ENCODE data around the gene PLA2G4A.

Gene PLA2G4A

GRCh38 chr1:186831168-186831567 lies 2.4 kb downstream of the PLA2G4A start:
- DNase-seq: no peak

DNA sequence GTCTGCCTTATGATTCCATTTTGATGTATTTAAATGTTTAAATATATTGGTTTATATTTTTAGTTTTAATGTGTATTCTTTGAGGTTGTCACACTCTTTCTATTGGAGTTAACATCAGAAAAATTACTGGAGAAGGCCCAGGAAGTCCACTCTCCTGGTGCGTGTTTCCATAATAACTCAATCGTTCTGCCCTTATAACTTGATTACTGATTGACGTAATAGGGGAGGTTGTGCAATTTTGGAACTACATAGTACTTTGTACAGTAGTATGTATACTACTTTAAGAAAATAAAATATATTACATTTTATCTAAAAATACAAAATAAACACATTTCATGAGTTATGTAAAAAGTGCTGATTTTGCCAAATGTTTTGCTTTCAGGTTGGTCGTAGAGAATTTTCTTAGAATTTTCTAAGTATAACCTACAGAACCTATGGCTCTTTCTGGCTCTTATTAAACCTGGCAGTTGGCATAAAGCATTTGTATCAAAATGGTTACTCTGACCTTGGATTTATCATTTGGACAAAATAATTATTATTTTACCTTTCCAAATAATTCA lies 5.7 kb downstream of the PLA2G4A start:
- DNase-seq: no peak

GRCh38 chr1:186835448-186835847 lies 6.7 kb downstream of the PLA2G4A start:
- no peak for DNase-seq

DNA sequence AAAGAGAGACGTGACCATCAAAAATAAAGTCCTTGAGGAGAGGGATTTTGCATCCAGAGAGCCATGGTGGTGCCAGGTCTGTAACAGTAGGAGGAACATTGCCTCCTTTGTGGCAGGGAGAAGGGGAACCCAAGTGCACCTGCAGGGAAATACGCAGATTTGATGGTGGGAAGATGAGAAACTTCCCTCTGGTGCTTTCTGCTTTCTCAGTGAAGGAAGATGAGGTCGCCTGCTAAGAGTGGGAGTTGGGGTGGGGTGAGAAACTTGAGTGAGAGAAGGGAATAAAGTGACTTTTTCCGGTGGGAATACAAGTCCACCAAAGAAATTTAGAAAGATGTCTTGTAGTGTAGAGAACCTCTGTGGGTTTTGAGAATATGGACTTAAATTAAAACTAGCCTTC lies 9.1 kb downstream of the PLA2G4A start:
- no peak for DNase-seq

DNA sequence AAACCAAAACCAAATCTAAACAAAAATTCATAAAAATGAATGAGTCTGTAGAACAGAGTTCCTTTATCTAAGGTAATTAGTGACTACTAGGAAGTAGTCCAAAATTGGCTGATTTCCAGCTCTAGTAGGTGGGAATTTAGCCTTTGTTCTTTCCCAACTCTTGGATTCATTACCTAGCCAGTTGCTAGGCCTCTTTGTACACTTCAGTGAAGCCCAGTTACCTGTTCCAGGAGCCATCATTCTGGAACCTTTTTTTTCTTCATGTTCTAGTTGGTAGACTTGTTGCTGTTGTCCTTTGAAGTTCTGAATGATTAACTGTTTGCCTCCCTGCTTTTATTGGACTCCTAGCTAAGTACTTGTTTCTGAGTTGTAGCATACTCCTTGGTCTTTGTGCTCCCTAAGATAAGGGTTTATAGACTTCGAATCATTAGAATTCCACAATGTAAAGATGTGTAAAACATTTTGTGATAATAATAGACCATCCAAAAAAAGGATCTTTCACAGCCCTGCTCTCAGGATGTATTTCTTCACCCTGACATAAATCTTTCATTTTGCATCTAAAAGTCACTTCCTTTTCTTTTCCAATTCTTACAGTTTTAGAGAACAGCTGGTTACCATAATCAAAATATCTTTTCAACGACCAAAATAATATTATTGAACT lies 9.8 kb downstream of the PLA2G4A start:
- no peak for DNase-seq

DNA sequence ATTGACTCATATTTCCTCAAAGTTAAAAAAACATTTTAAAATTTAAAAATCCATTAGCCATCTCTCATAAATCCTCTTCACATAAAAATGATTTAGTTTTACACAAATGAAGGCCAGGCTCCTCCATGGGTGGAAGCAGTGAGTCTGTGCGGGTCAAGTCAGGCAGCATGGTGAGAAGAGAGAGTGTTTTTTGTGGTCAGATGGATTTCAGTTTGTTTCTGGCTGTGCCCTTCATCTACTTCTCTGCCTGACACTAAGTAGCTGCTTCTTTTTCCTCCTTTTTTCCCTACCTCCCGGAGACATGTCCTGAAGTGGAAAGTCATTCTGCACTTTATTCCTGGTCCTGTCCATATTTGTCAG lies 10.3 kb downstream of the PLA2G4A start:
- DNase-seq: no peak

DNA sequence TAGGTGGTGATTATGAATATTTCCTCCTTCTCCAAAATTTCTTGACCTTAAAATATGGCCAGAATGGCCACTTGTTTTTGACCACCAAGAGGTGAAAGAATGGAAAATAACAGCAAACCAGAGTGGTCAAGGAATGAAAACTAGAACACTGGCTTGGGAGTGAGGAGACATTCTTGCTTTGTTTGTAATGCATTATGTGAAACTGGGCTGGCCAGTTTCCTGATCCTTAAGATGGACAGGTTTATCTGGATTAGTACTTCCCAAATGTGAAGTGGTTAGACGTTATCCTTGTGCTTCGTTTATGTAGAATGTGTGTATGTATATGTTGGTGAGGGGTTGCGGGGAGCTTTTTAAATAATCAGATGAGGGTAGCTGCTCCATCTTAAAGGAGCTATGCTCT lies 12.8 kb downstream of the PLA2G4A start:
- DNase-seq: no peak

GRCh38 chr1:186842547-186842946 lies 13.8 kb downstream of the PLA2G4A start:
- DNase-seq: no peak

DNA sequence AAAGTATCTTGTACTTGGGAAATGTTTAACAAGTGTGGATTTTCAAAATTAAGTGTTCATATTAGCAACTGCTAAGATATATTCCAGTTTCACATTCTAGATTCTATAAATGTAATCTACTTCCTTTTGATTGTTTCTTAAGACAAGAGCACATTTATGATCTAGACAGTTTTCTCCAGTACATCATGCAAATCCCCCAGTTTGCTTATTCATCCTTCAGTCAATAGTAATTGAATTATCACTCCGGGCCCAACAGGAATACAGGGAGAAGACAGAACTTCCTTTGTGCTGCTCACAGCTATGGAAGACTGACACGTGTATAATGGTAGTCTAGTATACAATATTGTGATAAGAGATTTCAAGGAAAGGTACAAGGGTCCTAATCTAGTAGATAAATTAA lies 14.5 kb downstream of the PLA2G4A start:
- DNase-seq: no peak

GRCh38 chr1:186843931-186844330 lies 15.2 kb downstream of the PLA2G4A start:
- DNase-seq: no peak

GRCh38 chr1:186845576-186846210 lies 16.9 kb downstream of the PLA2G4A start:
- DNase-seq: no peak

GRCh38 chr1:186848509-186849130 lies 19.9 kb downstream of the PLA2G4A start:
- DNase-seq: no peak

- DNase-seq: peak in 2 of 56 donors; percentile 7 to 41
These were observed 20.5 kb downstream of the PLA2G4A start for GRCh38 chr1:186849271-186849671.

- DNase-seq: no peak
These were observed 21.1 kb downstream of the PLA2G4A start for GRCh38 chr1:186849826-186850225.

GRCh38 chr1:186854102-186854501 lies 25.4 kb downstream of the PLA2G4A start:
- no peak for DNase-seq

DNA sequence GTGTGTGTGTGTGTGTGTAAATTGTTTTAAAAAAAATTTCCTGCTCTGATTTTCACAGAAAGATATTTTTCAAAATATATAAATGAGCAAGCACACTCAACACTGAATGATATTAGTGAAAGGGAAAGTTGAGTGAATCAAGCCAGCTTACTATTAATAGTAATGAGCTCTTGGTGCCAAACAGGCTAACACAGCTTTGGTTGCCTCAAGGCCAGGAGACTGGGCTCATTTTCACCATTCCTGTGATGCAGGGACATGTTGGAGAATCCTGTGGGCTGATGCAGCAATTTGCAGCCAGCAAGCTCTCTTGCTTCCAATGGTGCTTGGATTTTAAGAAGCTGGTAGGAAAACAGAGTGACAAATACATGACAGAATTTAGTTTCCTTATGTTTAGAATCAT lies 30.2 kb downstream of the PLA2G4A start:
- peak in 3 of 56 donors; percentile 0 to 10 (median 10) for DNase-seq

DNA sequence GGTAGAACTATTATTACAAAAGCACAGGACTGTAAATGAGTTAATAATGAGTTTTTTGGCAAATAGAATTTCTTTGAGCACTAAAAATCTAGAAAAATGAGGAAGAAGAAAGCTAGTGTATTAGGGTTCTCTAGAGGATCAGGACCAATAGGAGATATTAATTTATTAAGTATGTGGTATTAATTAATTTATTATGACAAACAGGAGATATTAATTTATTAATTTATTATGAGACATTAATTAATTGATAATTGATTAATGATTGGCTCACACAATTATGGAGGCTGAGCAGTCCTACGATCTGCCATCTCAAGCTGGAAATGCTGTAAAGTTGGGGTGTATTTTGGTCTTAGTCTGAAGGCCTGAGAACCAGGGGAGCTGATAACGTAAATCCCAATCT lies 31.2 kb downstream of the PLA2G4A start:
- no peak for DNase-seq

- no peak for DNase-seq
These were observed 35.5 kb downstream of the PLA2G4A start for GRCh38 chr1:186864296-186864695.

- DNase-seq: no peak
These were observed 36.5 kb downstream of the PLA2G4A start for GRCh38 chr1:186865253-186865652.

GRCh38 chr1:186865857-186866256 lies 37.1 kb downstream of the PLA2G4A start:
- no peak for DNase-seq

- no peak for DNase-seq
These were observed 40.9 kb downstream of the PLA2G4A start for GRCh38 chr1:186869526-186870228.

- DNase-seq: no peak
These were observed 43.0 kb downstream of the PLA2G4A start for GRCh38 chr1:186871784-186872183.

Data from amygdala (tissue), 56 donors.